Prostate gland (tissue), 2 donors: ENCODE results near the gene DNAI4.

Experiments
- CTCF ChIP-seq, 4 experiments: fragments of 200-600 bp in 2 of 4; fragments of 450-650 bp in 2 of 4; sonication (generic) in 2 of 4; IDR thresholded peaks; 1 replicate in 3 of 4; 2 replicates in 1 of 4; pipeline ENCODE4 v1.5.1; 2016 to 2019; ENCODE audit warnings: antibody characterized with exemption in 4 of 4, mild to moderate bottlenecking in 2 of 4, moderate library complexity in 2 of 4
- POLR2AphosphoS5 ChIP-seq: sonication (generic); formaldehyde crosslinking; IDR thresholded peaks from one replicate; pipeline ENCODE4 v1.6.1; 2017; ENCODE audit warnings: antibody characterized with exemption

- no peak for TF ChIP-seq POLR2AphosphoS5
- no peak for TF ChIP-seq CTCF (IDR thresholded peaks at IDR 0.05)
Measured at GRCh38 chr1:66873111-66873510, 51.5 kb downstream of the DNAI4 start.
